Ascending aorta (tissue), 2 donors: ENCODE measurements around the gene RTL10. TPM values are rescaled to one million over a fixed set of nuclear protein-coding genes. Genes with fewer than 3 reads are reported as not detected.

Source experiments
- DNase-seq, 2 donors: peaks; one replicate each; pipeline ENCODE4 v3.0.0-alpha.2; 2019; ENCODE audit warnings: low spot score in 2 of 2
- H3K27ac ChIP-seq, 2 donors: fragments of 200-600 bp; sonication (generic); one replicate each; pipeline ENCODE4 v1.5.1; 2016 to 2017; ENCODE audit warnings: mild to moderate bottlenecking in 1 of 2
- H3K27me3 ChIP-seq: fragments of 200-600 bp; sonication (generic); one replicate; pipeline ENCODE4 v1.5.1; 2017
- H3K36me3 ChIP-seq, 2 donors: fragments of 200-600 bp; sonication (generic); one replicate each; pipeline ENCODE4 v1.5.1; 2016
- H3K4me1 ChIP-seq, 2 donors: fragments of 200-600 bp; sonication (generic); one replicate each; pipeline ENCODE4 v1.5.1; 2016 to 2017; ENCODE audit warnings: mild to moderate bottlenecking in 1 of 2
- H3K4me3 ChIP-seq, 2 donors: fragments of 200-600 bp; sonication (generic); one replicate each; pipeline ENCODE4 v1.5.1; 2016 to 2017; ENCODE audit warnings: mild to moderate bottlenecking in 1 of 2
- H3K9me3 ChIP-seq, 2 donors: fragments of 200-600 bp; sonication (generic); one replicate each; pipeline ENCODE4 v1.5.1; 2016
- intact Hi-C: fragments of 100-400 bp; cut with DNase I; formaldehyde crosslinking; loops from one replicate; pipeline ENCODE4 v1.15.1; 2023
- total RNA-seq: library from RNA; depleted of rRNA; stranded (reverse); fragments of >200 nt; gene quantifications from one replicate; pipeline ENCODE4 v1.1.0, GENCODE V29; 2016
- TF ChIP-seq, protein P1 (sequence below), 3 experiments: fragments of 200-600 bp in 2 of 3; fragments of 450-650 bp in 1 of 3; sonication (generic) in 2 of 3; IDR thresholded peaks; one replicate each; pipeline ENCODE4 v1.5.1; 2016 to 2019; ENCODE audit warnings: antibody characterized with exemption in 3 of 3, mild to moderate bottlenecking in 1 of 3, moderate library complexity in 1 of 3

RTL10 gene
- total RNA-seq, 1 donor from 2014 or later = 8.8 TPM

DNA sequence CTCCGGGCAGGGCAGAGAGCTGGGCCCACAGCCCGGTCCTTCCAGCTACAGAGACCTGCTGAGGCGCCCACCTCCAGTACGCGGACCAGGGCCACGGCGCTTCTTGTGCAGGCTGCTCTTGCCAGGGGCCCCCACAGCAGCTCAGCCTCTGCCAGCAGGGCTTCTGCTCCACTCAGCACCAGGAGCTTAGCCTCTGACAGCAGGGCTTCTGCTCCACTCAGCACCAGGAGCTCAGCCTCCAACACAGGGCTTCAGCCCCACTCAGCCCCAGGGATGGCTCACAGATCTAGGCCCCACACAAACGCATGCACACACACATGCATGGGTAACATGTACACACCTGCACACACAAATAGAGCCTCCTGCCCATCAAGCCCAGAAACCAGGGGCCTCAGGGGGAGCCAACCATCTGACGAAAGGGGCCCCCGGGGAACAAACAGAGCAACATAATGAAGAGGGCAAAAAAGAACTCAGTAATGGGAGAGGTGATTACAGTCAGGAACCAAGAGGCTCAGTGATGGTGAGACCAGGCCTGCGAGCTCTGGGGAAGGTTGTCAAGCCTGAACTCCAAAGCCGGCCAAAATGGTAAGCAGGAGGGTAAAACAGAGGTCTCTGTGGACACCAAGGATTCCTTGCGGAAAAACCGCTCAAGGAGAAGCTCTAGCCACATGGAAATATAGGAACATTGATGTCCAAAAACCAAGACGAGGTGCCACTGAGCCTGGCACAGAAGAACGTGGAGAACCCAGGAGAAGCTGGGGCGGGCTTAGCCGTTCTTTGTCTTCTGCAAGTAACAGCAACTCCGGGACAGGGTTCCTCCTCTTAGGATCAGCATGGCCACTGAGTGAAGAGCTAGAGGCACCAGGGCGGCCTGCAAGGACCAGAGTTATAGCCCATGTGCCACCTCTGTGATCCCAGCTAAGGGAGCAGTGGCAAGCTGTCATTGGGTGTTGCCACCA lies 46.5 kb downstream of the RTL10 start:
- Histone ChIP-seq H3K4me3 (no peak overlapping the region), H3K27me3 (no peaks in the 10 kb centered on the region), H3K27ac (no peak overlapping the region), H3K9me3 (no peaks in the 10 kb centered on the region), H3K4me1 (no peaks in the 10 kb centered on the region), H3K36me3 (peaks cover 0 to 6% of the 10 kb centered on the region in 2 donors)
- TF ChIP-seq, protein P1, sequence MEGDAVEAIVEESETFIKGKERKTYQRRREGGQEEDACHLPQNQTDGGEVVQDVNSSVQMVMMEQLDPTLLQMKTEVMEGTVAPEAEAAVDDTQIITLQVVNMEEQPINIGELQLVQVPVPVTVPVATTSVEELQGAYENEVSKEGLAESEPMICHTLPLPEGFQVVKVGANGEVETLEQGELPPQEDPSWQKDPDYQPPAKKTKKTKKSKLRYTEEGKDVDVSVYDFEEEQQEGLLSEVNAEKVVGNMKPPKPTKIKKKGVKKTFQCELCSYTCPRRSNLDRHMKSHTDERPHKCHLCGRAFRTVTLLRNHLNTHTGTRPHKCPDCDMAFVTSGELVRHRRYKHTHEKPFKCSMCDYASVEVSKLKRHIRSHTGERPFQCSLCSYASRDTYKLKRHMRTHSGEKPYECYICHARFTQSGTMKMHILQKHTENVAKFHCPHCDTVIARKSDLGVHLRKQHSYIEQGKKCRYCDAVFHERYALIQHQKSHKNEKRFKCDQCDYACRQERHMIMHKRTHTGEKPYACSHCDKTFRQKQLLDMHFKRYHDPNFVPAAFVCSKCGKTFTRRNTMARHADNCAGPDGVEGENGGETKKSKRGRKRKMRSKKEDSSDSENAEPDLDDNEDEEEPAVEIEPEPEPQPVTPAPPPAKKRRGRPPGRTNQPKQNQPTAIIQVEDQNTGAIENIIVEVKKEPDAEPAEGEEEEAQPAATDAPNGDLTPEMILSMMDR (IDR thresholded peaks at IDR 0.05) = no peak
- no peak for DNase-seq
- intact Hi-C loops = no loop called here

DNA sequence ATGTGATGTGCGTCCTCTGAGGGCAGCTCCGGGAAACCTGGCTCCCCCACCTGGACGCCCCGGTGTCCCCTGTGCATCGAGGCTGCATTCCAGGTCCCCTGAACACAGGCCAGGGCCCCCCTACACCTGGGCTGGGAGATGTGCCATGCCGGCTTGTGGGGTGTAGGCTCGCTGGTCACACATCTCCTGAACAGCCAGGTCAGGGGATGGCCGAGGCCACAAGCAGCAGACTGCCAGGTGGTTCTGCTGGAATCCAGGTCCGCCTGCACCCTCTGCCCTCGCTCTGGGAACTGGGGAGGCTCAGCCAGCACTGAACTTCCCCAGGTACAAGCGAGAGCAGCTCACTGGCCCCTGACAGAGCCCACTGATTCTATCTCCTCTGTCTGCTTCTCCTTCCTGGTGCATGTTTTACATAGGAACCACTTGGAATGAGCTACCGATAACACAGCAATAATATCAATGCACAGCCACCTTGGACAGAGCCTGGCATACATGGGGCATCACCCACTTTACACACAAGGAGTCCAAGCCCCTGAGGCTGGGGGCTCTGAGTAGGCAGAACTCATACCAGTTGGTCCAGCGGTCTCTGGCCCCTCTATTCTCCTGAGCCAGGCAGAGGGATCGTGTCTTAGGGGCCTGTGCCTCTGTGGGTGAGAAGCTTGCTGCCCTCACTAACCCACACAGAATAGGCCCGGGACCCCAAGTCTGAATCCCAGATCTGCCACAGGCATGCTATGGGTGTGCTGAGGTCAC lies 47.3 kb downstream of the RTL10 start:
- TF ChIP-seq, protein P1 (IDR thresholded peaks at IDR 0.05) = no peak
- Histone ChIP-seq H3K4me3 (no peak overlapping the region), H3K36me3 (peaks cover 0 to 6% of the 10 kb centered on the region in 2 donors), H3K9me3 (no peaks in the 10 kb centered on the region), H3K4me1 (no peaks in the 10 kb centered on the region), H3K27me3 (no peaks in the 10 kb centered on the region), H3K27ac (no peak overlapping the region)
- intact Hi-C loops = no loop called here
- no peak for DNase-seq

- H3K27me3 ChIP-seq = no peaks in the 10 kb centered on the region
- peaks cover 0 to 6% of the 10 kb centered on the region in 2 donors for H3K36me3 ChIP-seq
- H3K9me3 ChIP-seq = no peaks in the 10 kb centered on the region
- no peak overlapping the region for H3K27ac ChIP-seq
- DNase-seq = no peak
- intact Hi-C loops = no loop called here
- no peaks in the 10 kb centered on the region for H3K4me1 ChIP-seq
- H3K4me3 ChIP-seq = no peak overlapping the region
- TF ChIP-seq, protein P1 (IDR thresholded peaks at IDR 0.05) = no peak
These were observed 48.2 kb downstream of the RTL10 start for GRCh38 chr22:19806213-19807160.

GRCh38 chr22:19805821-19806212 lies 48.9 kb downstream of the RTL10 start:
- no peaks in the 10 kb centered on the region for H3K27me3 ChIP-seq
- no peak overlapping the region for H3K4me3 ChIP-seq
- DNase-seq = no peak
- no peaks in the 10 kb centered on the region for H3K9me3 ChIP-seq
- no peaks in the 10 kb centered on the region for H3K4me1 ChIP-seq
- peaks cover 0 to 6% of the 10 kb centered on the region in 2 donors for H3K36me3 ChIP-seq
- H3K27ac ChIP-seq = no peak overlapping the region
- TF ChIP-seq, protein P1 (IDR thresholded peaks at IDR 0.05) = no peak
- intact Hi-C loops = no loop called here

Other genes with a start within 250 kb of the RTL10 start
- gene SEPTIN5, start 140.4 kb downstream of the RTL10 start, total RNA-seq = 105 TPM
- gene GP1BB, start 131.3 kb downstream of the RTL10 start, total RNA-seq = 50.2 TPM
- gene TBX1, start 94.1 kb downstream of the RTL10 start, total RNA-seq = not detected
- gene GNB1L, start within 50 bp of the RTL10 start, total RNA-seq = 7.9 TPM
- gene COMT, start 86.9 kb upstream of the RTL10 start, total RNA-seq = 150 TPM
- 46.0 TPM for gene TXNRD2, start 86.9 kb upstream of the RTL10 start, total RNA-seq
- gene ARVCF, start 161.9 kb upstream of the RTL10 start, total RNA-seq = 252 TPM
- gene TANGO2, start 166.2 kb upstream of the RTL10 start, total RNA-seq = 26.3 TPM
- gene DGCR8, start 225.4 kb upstream of the RTL10 start, total RNA-seq = 18.0 TPM